ENCODE results near the gene SH2D1B. TPM values are rescaled to one million over a fixed set of nuclear protein-coding genes. Genes with fewer than 3 reads are reported as not detected.

Gene SH2D1B
- total RNA-seq, 2 donors from 2014 or later = not detected

- no peak overlapping the region for H3K4me3 Mint-ChIP-seq
Observed at GRCh38 chr1:162370721-162371120, 41.2 kb downstream of the SH2D1B start.

DNA sequence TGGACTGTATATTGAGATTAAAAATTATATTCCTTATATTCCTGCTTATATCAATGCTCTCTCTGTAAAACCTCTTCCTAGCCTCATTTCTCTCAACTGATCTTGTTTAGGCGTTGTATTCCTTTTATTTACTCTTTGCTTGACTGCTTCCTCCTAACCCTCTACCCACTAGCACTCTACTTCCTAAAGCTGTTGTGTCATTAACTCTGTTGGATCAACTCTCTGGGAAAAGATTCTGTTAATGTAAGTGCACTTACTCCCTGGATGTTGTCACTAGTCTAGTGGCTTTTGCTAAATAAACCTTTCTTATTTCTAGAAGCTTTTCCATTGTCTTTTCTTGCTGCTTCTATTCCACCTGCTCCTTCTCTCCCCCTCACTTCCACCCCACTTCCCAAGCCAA lies 41.8 kb downstream of the SH2D1B start:
- H3K4me1 Mint-ChIP-seq = peaks cover 13% of the 10 kb centered on the region

More at GRCh38 chr1:162370721-162371120, 41.2 kb downstream of the SH2D1B start:
- no peak overlapping the region for H3K4me3 ChIP-seq (ENCODE audit: low read length)
- H3K9ac ChIP-seq (ENCODE audit: extremely low read depth, low read length, poor library complexity, severe bottlenecking) = no peak overlapping the region
- no peak overlapping the region for H3K27ac Mint-ChIP-seq
- no peaks in the 10 kb centered on the region for H3K9me3 Mint-ChIP-seq
- no peak for TF ChIP-seq CTCF (conservative IDR thresholded peaks at IDR 0.05)
- peaks cover 13% of the 10 kb centered on the region for H3K4me1 Mint-ChIP-seq
- H3K27me3 ChIP-seq (ENCODE audit: control insufficient read depth, insufficient read depth, low read length, poor library complexity, severe bottlenecking) = peaks cover 19% of the 10 kb centered on the region
- H3K27me3 Mint-ChIP-seq (ENCODE audit: insufficient read depth) = peaks cover 28% of the 10 kb centered on the region
- H3K9me3 ChIP-seq (ENCODE audit: control insufficient read depth, low read length) = no peaks in the 10 kb centered on the region
- H3K36me3 ChIP-seq (ENCODE audit: control insufficient read depth, insufficient read depth, low read length) = no peaks in the 10 kb centered on the region
- no peaks in the 10 kb centered on the region for H3K36me3 Mint-ChIP-seq (ENCODE audit: low read depth)
- peaks cover 7% of the 10 kb centered on the region for H3K4me1 ChIP-seq (ENCODE audit: control insufficient read depth, insufficient read depth, low read length)
- peak; percentile 10 for DNase-seq
- WGBS, 2 experiments (ENCODE audit: insufficient coverage in 1 of 2, insufficient read length in 1 of 2) = 99 to 100% methylated on average over 1 to 3 of the region's 3 CpGs
- H3K27ac ChIP-seq (ENCODE audit: low read depth, low read length) = no peak overlapping the region

DNA sequence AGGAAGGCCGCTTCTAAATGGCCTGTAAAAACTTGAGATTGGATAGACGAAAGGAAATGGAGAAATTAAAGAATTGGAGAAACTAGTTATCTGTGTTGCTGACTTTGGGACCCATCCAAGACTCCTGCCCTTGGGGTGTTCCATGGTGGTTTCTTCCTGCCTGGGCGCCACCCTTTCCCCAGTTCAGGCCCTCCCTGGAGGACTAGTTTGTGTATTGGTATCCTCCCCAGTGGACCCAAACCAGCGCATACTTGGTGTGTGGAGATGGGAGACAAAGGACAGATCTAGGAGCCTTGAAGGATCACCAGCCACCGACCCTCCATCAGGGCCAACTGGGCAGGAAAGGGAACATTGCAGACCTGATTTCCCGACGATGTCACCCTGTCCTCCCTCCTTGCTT lies 42.4 kb downstream of the SH2D1B start:
- Histone ChIP-seq H3K36me3 (ENCODE audit: control insufficient read depth, insufficient read depth, low read length) (no peaks in the 10 kb centered on the region), H3K27me3 (ENCODE audit: control insufficient read depth, insufficient read depth, low read length, poor library complexity, severe bottlenecking) (peaks cover 19% of the 10 kb centered on the region), H3K4me3 (ENCODE audit: low read length) (no peak overlapping the region), H3K9ac (ENCODE audit: extremely low read depth, low read length, poor library complexity, severe bottlenecking) (no peak overlapping the region), H3K4me1 (ENCODE audit: control insufficient read depth, insufficient read depth, low read length) (peaks cover 7% of the 10 kb centered on the region), H3K9me3 (ENCODE audit: control insufficient read depth, low read length) (no peaks in the 10 kb centered on the region), H3K27ac (ENCODE audit: low read depth, low read length) (no peak overlapping the region)
- no peak for TF ChIP-seq CTCF (conservative IDR thresholded peaks at IDR 0.05)
- DNase-seq = no peak
- WGBS, 2 experiments (ENCODE audit: insufficient coverage in 1 of 2, insufficient read length in 1 of 2) = 93 to 94% methylated on average over 3 to 7 of the region's 7 CpGs
- Mint-ChIP-seq H3K27ac (no peak overlapping the region), H3K9me3 (no peaks in the 10 kb centered on the region), H3K4me3 (no peak overlapping the region), H3K36me3 (ENCODE audit: low read depth) (no peaks in the 10 kb centered on the region), H3K4me1 (peaks cover 13% of the 10 kb centered on the region), H3K27me3 (ENCODE audit: insufficient read depth) (peaks cover 19% of the 10 kb centered on the region)

More for the DNA sequence above, 41.8 kb downstream of the SH2D1B start:
- H3K36me3 Mint-ChIP-seq (ENCODE audit: low read depth) = no peaks in the 10 kb centered on the region
- no peak for TF ChIP-seq CTCF (conservative IDR thresholded peaks at IDR 0.05)
- H3K27ac ChIP-seq (ENCODE audit: low read depth, low read length) = no peak overlapping the region
- H3K4me3 ChIP-seq (ENCODE audit: low read length) = no peak overlapping the region
- H3K27me3 ChIP-seq (ENCODE audit: control insufficient read depth, insufficient read depth, low read length, poor library complexity, severe bottlenecking) = peaks cover 19% of the 10 kb centered on the region
- no peaks in the 10 kb centered on the region for H3K9me3 Mint-ChIP-seq
- H3K4me1 ChIP-seq (ENCODE audit: control insufficient read depth, insufficient read depth, low read length) = peaks cover 7% of the 10 kb centered on the region
- no peaks in the 10 kb centered on the region for H3K36me3 ChIP-seq (ENCODE audit: control insufficient read depth, insufficient read depth, low read length)
- no peak overlapping the region for H3K4me3 Mint-ChIP-seq
- DNase-seq = no peak
- 91% methylated on average over 1 of the region's 1 CpG; no CpG with 5 or more reads in 1 of the 2 experiments for WGBS, 2 experiments (ENCODE audit: insufficient coverage in 1 of 2, insufficient read length in 1 of 2)
- H3K9me3 ChIP-seq (ENCODE audit: control insufficient read depth, low read length) = no peaks in the 10 kb centered on the region
- no peak overlapping the region for H3K27ac Mint-ChIP-seq
- no peak overlapping the region for H3K9ac ChIP-seq (ENCODE audit: extremely low read depth, low read length, poor library complexity, severe bottlenecking)
- H3K27me3 Mint-ChIP-seq (ENCODE audit: insufficient read depth) = peaks cover 24% of the 10 kb centered on the region
